GM21717 (cell line): ENCODE data around the gene DNAJB6.

Experiments
- ATAC-seq: cut with Tn5 transposase; IDR thresholded peaks from one replicate; pipeline ENCODE4 v1.9.1; 2021; ENCODE audit warnings: mild to moderate bottlenecking, moderate library complexity; ENCODE audit not compliant: unreplicated experiment

The DNAJB6 gene

GRCh38 chr7:157336383-157337315 lies at the start of gene DNAJB6:
TSS of gene DNAJB6 (plus strand) at chr7:157337004. CDS start at chr7:157358573, 21,569 bp downstream.
- peak; percentile 65 for ATAC-seq

- no peak for ATAC-seq
These were observed 45.3 kb upstream of the DNAJB6 start for GRCh38 chr7:157291404-157292080.

GRCh38 chr7:157292258-157292657 lies 44.5 kb upstream of the DNAJB6 start:
- no peak for ATAC-seq

GRCh38 chr7:157292770-157293412 lies 43.9 kb upstream of the DNAJB6 start:
- ATAC-seq, result no peak

GRCh38 chr7:157293413-157293788 lies 43.4 kb upstream of the DNAJB6 start:
- ATAC-seq, result no peak

GRCh38 chr7:157294773-157295172 lies 42.0 kb upstream of the DNAJB6 start:
- no peak for ATAC-seq

GRCh38 chr7:157295338-157295737 lies 41.5 kb upstream of the DNAJB6 start:
- ATAC-seq, result no peak

- no peak for ATAC-seq
These were observed 39.6 kb upstream of the DNAJB6 start for GRCh38 chr7:157297185-157297584.

GRCh38 chr7:157299317-157299612 lies 37.5 kb upstream of the DNAJB6 start:
- no peak for ATAC-seq

- no peak for ATAC-seq
These were observed 37.0 kb upstream of the DNAJB6 start for GRCh38 chr7:157299613-157300368.

- ATAC-seq, result no peak
These were observed 36.4 kb upstream of the DNAJB6 start for GRCh38 chr7:157300369-157300825.

GRCh38 chr7:157301610-157302120 lies 35.1 kb upstream of the DNAJB6 start:
- no peak for ATAC-seq

- no peak for ATAC-seq
These were observed 29.7 kb upstream of the DNAJB6 start for GRCh38 chr7:157306846-157307838.

GRCh38 chr7:157309988-157310668 lies 26.7 kb upstream of the DNAJB6 start:
- ATAC-seq, result no peak

- ATAC-seq, result no peak
These were observed 26.1 kb upstream of the DNAJB6 start for GRCh38 chr7:157310676-157311185.

GRCh38 chr7:157312941-157313340 lies 23.9 kb upstream of the DNAJB6 start:
- no peak for ATAC-seq

GRCh38 chr7:157313645-157314044 lies 23.2 kb upstream of the DNAJB6 start:
- no peak for ATAC-seq

GRCh38 chr7:157318015-157318706 lies 18.6 kb upstream of the DNAJB6 start:
- ATAC-seq, result peak; percentile 88
